ENCODE data around the gene FRAS1.
A peak's percentile ranks its signal among the peaks of the same experiment; 100 is the strongest.
"Not testable (repeated sequence)": the region's sequence is repeated elsewhere in the genome, so short reads cannot be mapped to it uniquely, and the experiment has no call there.

The FRAS1 gene

GRCh38 chr4:78119698-78120097 lies 62.6 kb downstream of the FRAS1 start:
- DNase-seq = no peak

GRCh38 chr4:78120144-78120880 lies 63.2 kb downstream of the FRAS1 start:
- DNase-seq = no peak

GRCh38 chr4:78121338-78121904 lies 64.3 kb downstream of the FRAS1 start:
- DNase-seq = no peak

- not testable (repeated sequence) for DNase-seq
Observed at GRCh38 chr4:78125834-78126331, 68.8 kb downstream of the FRAS1 start.

GRCh38 chr4:78129383-78130108 lies 72.4 kb downstream of the FRAS1 start:
- no peak for DNase-seq

GRCh38 chr4:78131403-78131802 lies 74.3 kb downstream of the FRAS1 start:
- no peak for DNase-seq

- DNase-seq = no peak
Observed at GRCh38 chr4:78136109-78137081, 79.3 kb downstream of the FRAS1 start.

- DNase-seq = no peak
Observed at GRCh38 chr4:78137532-78137931, 80.4 kb downstream of the FRAS1 start.

GRCh38 chr4:78138252-78138651 lies 81.1 kb downstream of the FRAS1 start:
- no peak for DNase-seq

- no peak for DNase-seq
Observed at GRCh38 chr4:78143634-78144033, 86.5 kb downstream of the FRAS1 start.

- DNase-seq = no peak
Observed at GRCh38 chr4:78145008-78145407, 87.9 kb downstream of the FRAS1 start.

GRCh38 chr4:78145622-78146021 lies 88.5 kb downstream of the FRAS1 start:
- no peak for DNase-seq

GRCh38 chr4:78149751-78150542 lies 92.8 kb downstream of the FRAS1 start:
- no peak for DNase-seq

- no peak for DNase-seq
Observed at GRCh38 chr4:78150543-78150864, 93.4 kb downstream of the FRAS1 start.

GRCh38 chr4:78152795-78153194 lies 95.7 kb downstream of the FRAS1 start:
- DNase-seq = no peak

- DNase-seq = no peak
Observed at GRCh38 chr4:78154972-78155590, 98.0 kb downstream of the FRAS1 start.

- DNase-seq = peak; percentile 3
Observed at GRCh38 chr4:78155616-78156105, 98.5 kb downstream of the FRAS1 start.

- no peak for DNase-seq
Observed at GRCh38 chr4:78156520-78156919, 99.4 kb downstream of the FRAS1 start.

- DNase-seq = no peak
Observed at GRCh38 chr4:78162342-78162741, 105.2 kb downstream of the FRAS1 start.

- no peak for DNase-seq
Observed at GRCh38 chr4:78162821-78163220, 105.7 kb downstream of the FRAS1 start.

- DNase-seq = no peak
Observed at GRCh38 chr4:78165758-78166157, 108.6 kb downstream of the FRAS1 start.

Data from HCEC 1CT (cell line).